Measurements from ENCODE around the gene TUBGCP6. TPM values are rescaled to one million over a fixed set of nuclear protein-coding genes. Genes with fewer than 3 reads are reported as not detected.

Gene TUBGCP6
- total RNA-seq, 2 experiments from 2014 or later: 62.9 to 71.4 TPM

Other genes starting within 250 kb of the TUBGCP6 start
- gene IL17REL, start 232.3 kb downstream of the TUBGCP6 start, total RNA-seq: not detected
- not detected for gene TTLL8, start 186.7 kb downstream of the TUBGCP6 start, total RNA-seq
- under 1 TPM; 0.25 to 0.83 TPM for gene MLC1, start 159.6 kb downstream of the TUBGCP6 start, total RNA-seq
- gene MOV10L1, start 155.0 kb downstream of the TUBGCP6 start, total RNA-seq: not detected
- under 1 TPM; 0.10 TPM for gene PANX2, start 74.3 kb downstream of the TUBGCP6 start, total RNA-seq
- 100 to 1,000 TPM; 112 to 138 TPM for gene TRABD, start 59.1 kb downstream of the TUBGCP6 start, total RNA-seq
- gene SELENOO, start 44.0 kb downstream of the TUBGCP6 start, total RNA-seq: 10 to 100 TPM; 17.4 to 25.5 TPM
- gene HDAC10, start 6.2 kb upstream of the TUBGCP6 start, total RNA-seq: 10 to 100 TPM; 68.3 to 93.6 TPM
- gene MAPK12, start 16.7 kb upstream of the TUBGCP6 start, total RNA-seq: 1 to 10 TPM; 2.9 TPM
- gene MAPK11, start 25.4 kb upstream of the TUBGCP6 start, total RNA-seq: 10 to 100 TPM; 10.7 to 12.6 TPM
- gene PLXNB2, start 62.6 kb upstream of the TUBGCP6 start, total RNA-seq: 10 to 100 TPM; 10.7 to 11.1 TPM
- gene DENND6B, start 82.0 kb upstream of the TUBGCP6 start, total RNA-seq: 1 to 10 TPM; 3.1 to 3.6 TPM
- gene PPP6R2, start 98.3 kb upstream of the TUBGCP6 start, total RNA-seq: 10 to 100 TPM; 55.6 to 67.6 TPM
- gene SBF1, start 230.0 kb upstream of the TUBGCP6 start, total RNA-seq: 100 to 1,000 TPM; 211 to 224 TPM
- gene ADM2, start 236.5 kb upstream of the TUBGCP6 start, total RNA-seq: 1 to 10 TPM; 3.7 to 4.1 TPM
- under 1 TPM in 1 of 2 experiments, not detected in 1; 0.23 TPM for gene MIOX, start 241.8 kb upstream of the TUBGCP6 start, total RNA-seq